Measurements from ENCODE around the gene TTN. TPM values are rescaled to one million over a fixed set of nuclear protein-coding genes. Genes with fewer than 3 reads are reported as not detected.

The TTN gene
- total and polyA plus RNA-seq, 10 of the 15 experiments (the other 5 are each of a cell fraction or from before 2014, with no cell fraction given), result 0.15 to 9.0 (median 1.8) TPM

DNA sequence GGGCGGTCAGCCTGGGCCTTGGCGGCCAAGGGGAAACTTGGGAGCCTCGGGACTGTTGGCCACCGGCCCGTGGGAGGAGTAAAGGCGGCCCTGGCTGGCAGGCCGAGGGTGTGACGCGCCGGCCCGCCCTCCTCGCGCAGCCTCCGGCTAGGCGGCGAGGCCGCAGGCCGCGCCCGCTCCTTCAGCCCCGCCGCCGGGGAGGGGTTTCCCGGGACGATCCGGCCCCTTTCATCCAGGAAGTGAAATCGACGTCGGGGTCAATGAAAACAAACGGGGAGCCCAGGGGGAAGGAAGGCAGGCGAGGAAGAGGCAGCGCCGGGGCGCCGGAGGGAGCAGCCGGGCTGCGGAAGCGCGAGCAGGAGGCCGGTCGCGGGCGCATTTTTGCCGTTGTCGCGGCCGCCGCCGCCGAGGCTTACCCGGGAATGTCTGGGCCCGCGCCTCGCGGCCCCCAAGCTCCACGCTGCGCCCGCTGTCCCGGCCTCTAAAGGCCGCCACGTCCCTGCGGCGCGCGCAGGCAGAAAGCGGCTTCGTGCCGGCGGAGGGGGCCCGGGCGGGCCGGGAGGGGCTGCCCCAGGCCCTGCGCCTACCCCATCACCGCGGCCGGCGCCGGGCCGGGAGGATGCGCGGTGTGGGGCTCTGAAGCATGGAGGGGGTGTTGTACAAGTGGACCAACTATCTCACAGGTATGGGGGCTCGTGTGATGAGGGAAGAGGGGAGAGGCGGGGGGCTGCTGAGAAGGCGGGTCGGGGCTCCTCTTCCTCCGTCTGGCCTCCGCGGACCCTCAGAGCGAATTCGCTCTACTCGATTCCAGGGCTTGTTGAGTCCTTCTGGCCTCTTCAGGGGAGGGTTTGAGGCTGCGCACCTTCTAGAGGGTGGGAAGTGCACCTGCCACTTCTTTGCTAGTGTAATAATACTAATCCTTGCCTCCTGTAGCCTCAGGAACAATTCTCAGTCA is 326.7 kb downstream of the TTN start, which contains the start of gene PLEKHA3 (continued):
- TF ChIP-seq, protein P1, sequence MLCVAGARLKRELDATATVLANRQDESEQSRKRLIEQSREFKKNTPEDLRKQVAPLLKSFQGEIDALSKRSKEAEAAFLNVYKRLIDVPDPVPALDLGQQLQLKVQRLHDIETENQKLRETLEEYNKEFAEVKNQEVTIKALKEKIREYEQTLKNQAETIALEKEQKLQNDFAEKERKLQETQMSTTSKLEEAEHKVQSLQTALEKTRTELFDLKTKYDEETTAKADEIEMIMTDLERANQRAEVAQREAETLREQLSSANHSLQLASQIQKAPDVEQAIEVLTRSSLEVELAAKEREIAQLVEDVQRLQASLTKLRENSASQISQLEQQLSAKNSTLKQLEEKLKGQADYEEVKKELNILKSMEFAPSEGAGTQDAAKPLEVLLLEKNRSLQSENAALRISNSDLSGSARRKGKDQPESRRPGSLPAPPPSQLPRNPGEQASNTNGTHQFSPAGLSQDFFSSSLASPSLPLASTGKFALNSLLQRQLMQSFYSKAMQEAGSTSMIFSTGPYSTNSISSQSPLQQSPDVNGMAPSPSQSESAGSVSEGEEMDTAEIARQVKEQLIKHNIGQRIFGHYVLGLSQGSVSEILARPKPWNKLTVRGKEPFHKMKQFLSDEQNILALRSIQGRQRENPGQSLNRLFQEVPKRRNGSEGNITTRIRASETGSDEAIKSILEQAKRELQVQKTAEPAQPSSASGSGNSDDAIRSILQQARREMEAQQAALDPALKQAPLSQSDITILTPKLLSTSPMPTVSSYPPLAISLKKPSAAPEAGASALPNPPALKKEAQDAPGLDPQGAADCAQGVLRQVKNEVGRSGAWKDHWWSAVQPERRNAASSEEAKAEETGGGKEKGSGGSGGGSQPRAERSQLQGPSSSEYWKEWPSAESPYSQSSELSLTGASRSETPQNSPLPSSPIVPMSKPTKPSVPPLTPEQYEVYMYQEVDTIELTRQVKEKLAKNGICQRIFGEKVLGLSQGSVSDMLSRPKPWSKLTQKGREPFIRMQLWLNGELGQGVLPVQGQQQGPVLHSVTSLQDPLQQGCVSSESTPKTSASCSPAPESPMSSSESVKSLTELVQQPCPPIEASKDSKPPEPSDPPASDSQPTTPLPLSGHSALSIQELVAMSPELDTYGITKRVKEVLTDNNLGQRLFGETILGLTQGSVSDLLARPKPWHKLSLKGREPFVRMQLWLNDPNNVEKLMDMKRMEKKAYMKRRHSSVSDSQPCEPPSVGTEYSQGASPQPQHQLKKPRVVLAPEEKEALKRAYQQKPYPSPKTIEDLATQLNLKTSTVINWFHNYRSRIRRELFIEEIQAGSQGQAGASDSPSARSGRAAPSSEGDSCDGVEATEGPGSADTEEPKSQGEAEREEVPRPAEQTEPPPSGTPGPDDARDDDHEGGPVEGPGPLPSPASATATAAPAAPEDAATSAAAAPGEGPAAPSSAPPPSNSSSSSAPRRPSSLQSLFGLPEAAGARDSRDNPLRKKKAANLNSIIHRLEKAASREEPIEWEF (IDR thresholded peaks at IDR 0.05; ENCODE audit: insufficient replicate concordance, low read depth, low read length), result no peak
- TF ChIP-seq SP1 (IDR thresholded peaks at IDR 0.05; ENCODE audit: low read depth, low read length), result no peak
- TF ChIP-seq, protein P2, sequence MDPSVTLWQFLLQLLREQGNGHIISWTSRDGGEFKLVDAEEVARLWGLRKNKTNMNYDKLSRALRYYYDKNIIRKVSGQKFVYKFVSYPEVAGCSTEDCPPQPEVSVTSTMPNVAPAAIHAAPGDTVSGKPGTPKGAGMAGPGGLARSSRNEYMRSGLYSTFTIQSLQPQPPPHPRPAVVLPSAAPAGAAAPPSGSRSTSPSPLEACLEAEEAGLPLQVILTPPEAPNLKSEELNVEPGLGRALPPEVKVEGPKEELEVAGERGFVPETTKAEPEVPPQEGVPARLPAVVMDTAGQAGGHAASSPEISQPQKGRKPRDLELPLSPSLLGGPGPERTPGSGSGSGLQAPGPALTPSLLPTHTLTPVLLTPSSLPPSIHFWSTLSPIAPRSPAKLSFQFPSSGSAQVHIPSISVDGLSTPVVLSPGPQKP (IDR thresholded peaks at IDR 0.05; ENCODE audit: low read depth, low read length), result no peak
- TF ChIP-seq ZZZ3 (IDR thresholded peaks at IDR 0.05; ENCODE audit: control insufficient read depth, insufficient read length, low read depth), result no peak
- TF ChIP-seq HDGF (IDR thresholded peaks at IDR 0.05), result no peak
- TF ChIP-seq MEF2B (IDR thresholded peaks at IDR 0.05; ENCODE audit: partially characterized antibody, poor library complexity, severe bottlenecking), result no peak
- no peak for TF ChIP-seq STAT1 (conservative IDR thresholded peaks at IDR 0.05)
- no peak for TF ChIP-seq SMAD5 (IDR thresholded peaks at IDR 0.05; ENCODE audit: low read depth)
- no peak for TF ChIP-seq EGR1 (IDR thresholded peaks at IDR 0.05; ENCODE audit: borderline replicate concordance in 1 of 2, low read depth in 2 of 2, low read length in 2 of 2)
- TF ChIP-seq NR2C1 (IDR thresholded peaks at IDR 0.05), result peak; percentile 90
- TF ChIP-seq, protein P3, sequence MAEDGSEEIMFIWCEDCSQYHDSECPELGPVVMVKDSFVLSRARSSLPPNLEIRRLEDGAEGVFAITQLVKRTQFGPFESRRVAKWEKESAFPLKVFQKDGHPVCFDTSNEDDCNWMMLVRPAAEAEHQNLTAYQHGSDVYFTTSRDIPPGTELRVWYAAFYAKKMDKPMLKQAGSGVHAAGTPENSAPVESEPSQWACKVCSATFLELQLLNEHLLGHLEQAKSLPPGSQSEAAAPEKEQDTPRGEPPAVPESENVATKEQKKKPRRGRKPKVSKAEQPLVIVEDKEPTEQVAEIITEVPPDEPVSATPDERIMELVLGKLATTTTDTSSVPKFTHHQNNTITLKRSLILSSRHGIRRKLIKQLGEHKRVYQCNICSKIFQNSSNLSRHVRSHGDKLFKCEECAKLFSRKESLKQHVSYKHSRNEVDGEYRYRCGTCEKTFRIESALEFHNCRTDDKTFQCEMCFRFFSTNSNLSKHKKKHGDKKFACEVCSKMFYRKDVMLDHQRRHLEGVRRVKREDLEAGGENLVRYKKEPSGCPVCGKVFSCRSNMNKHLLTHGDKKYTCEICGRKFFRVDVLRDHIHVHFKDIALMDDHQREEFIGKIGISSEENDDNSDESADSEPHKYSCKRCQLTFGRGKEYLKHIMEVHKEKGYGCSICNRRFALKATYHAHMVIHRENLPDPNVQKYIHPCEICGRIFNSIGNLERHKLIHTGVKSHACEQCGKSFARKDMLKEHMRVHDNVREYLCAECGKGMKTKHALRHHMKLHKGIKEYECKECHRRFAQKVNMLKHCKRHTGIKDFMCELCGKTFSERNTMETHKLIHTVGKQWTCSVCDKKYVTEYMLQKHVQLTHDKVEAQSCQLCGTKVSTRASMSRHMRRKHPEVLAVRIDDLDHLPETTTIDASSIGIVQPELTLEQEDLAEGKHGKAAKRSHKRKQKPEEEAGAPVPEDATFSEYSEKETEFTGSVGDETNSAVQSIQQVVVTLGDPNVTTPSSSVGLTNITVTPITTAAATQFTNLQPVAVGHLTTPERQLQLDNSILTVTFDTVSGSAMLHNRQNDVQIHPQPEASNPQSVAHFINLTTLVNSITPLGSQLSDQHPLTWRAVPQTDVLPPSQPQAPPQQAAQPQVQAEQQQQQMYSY (CRISPR knock-in tag; IDR thresholded peaks at IDR 0.05), result no peak
- TF ChIP-seq, protein P4, sequence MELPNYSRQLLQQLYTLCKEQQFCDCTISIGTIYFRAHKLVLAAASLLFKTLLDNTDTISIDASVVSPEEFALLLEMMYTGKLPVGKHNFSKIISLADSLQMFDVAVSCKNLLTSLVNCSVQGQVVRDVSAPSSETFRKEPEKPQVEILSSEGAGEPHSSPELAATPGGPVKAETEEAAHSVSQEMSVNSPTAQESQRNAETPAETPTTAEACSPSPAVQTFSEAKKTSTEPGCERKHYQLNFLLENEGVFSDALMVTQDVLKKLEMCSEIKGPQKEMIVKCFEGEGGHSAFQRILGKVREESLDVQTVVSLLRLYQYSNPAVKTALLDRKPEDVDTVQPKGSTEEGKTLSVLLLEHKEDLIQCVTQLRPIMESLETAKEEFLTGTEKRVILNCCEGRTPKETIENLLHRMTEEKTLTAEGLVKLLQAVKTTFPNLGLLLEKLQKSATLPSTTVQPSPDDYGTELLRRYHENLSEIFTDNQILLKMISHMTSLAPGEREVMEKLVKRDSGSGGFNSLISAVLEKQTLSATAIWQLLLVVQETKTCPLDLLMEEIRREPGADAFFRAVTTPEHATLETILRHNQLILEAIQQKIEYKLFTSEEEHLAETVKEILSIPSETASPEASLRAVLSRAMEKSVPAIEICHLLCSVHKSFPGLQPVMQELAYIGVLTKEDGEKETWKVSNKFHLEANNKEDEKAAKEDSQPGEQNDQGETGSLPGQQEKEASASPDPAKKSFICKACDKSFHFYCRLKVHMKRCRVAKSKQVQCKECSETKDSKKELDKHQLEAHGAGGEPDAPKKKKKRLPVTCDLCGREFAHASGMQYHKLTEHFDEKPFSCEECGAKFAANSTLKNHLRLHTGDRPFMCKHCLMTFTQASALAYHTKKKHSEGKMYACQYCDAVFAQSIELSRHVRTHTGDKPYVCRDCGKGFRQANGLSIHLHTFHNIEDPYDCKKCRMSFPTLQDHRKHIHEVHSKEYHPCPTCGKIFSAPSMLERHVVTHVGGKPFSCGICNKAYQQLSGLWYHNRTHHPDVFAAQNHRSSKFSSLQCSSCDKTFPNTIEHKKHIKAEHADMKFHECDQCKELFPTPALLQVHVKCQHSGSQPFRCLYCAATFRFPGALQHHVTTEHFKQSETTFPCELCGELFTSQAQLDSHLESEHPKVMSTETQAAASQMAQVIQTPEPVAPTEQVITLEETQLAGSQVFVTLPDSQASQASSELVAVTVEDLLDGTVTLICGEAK (IDR thresholded peaks at IDR 0.05; ENCODE audit: borderline replicate concordance), result no peak
- TF ChIP-seq JUND (IDR thresholded peaks at IDR 0.05; ENCODE audit: low read depth, low read length), result no peak
- TF ChIP-seq CHD1 (IDR thresholded peaks at IDR 0.05; ENCODE audit: low read depth, low read length), result no peak

Measured in GM12878 (cell line).